ENCODE data around the gene LIX1.

GRCh38 chr5:97075649-97076048, 66.8 kb downstream of the LIX1 start:
- TF ChIP-seq CTCF (conservative IDR thresholded peaks at IDR 0.05; ENCODE audit: low read depth, low read length), result no peak
- TF ChIP-seq EZH2 (IDR thresholded peaks at IDR 0.05; ENCODE audit: low read length, unreplicated experiment), result no peak
- TF ChIP-seq EZH2phosphoT487 (IDR thresholded peaks at IDR 0.05; ENCODE audit: borderline replicate concordance, low read length), result no peak
